Loucy (cell line): ENCODE measurements around the gene TIMP2.

Experiments used
- H2AFZ ChIP-seq: fragments of 200-600 bp; sonication (generic); 2 replicates; pipeline ENCODE4 v1.6.0; 2016; ENCODE audit warnings: antibody characterized with exemption, mild to moderate bottlenecking, low read length, moderate library complexity
- H3F3A ChIP-seq: fragments of 200-600 bp; 2 replicates; pipeline ENCODE4 v1.6.0; 2016; ENCODE audit warnings: antibody characterized with exemption, low read depth, mild to moderate bottlenecking
- H3K27me3 ChIP-seq: fragments of 200-600 bp; sonication (generic); 2 replicates; pipeline ENCODE4 v1.6.1; 2014; ENCODE audit warnings: low read length, mild to moderate bottlenecking; ENCODE audit not compliant: insufficient read depth, poor library complexity, severe bottlenecking
- H3K36me3 ChIP-seq: fragments of 200-600 bp; sonication (generic); 2 replicates; pipeline ENCODE4 v1.6.1; 2016; ENCODE audit warnings: low read length; ENCODE audit not compliant: insufficient read depth
- H3K4me1 ChIP-seq: fragments of 200-600 bp; sonication (generic); 2 replicates; pipeline ENCODE4 v1.5.1; 2014; ENCODE audit warnings: low read length, mild to moderate bottlenecking; ENCODE audit not compliant: insufficient read depth, poor library complexity, severe bottlenecking
- H3K4me2 ChIP-seq: fragments of 200-600 bp; sonication (generic); 2 replicates; pipeline ENCODE4 v1.6.0; 2014; ENCODE audit warnings: antibody characterized with exemption, low read length, low read depth, mild to moderate bottlenecking; ENCODE audit not compliant: poor library complexity, severe bottlenecking
- H3K4me3 ChIP-seq: fragments of 200-600 bp; sonication (generic); 2 replicates; pipeline ENCODE4 v1.5.1; 2014; ENCODE audit warnings: low read length, mild to moderate bottlenecking, mixed read lengths; ENCODE audit not compliant: poor library complexity, severe bottlenecking
- H3K79me2 ChIP-seq: fragments of 200-600 bp; sonication (generic); 2 replicates; pipeline ENCODE4 v1.6.1; 2014; ENCODE audit warnings: low read length; ENCODE audit not compliant: insufficient read depth
- H3K9ac ChIP-seq: fragments of 200-600 bp; sonication (generic); 2 replicates; pipeline ENCODE4 v1.6.0; 2014; ENCODE audit warnings: mild to moderate bottlenecking, low read depth, low read length, moderate library complexity; ENCODE audit not compliant: poor library complexity, severe bottlenecking
- H3K9me2 ChIP-seq: fragments of 200-600 bp; sonication (generic); replicated peaks from 2 replicates; pipeline ENCODE4 v1.6.1; 2016; ENCODE audit warnings: low read depth, low read length, mixed read lengths
- H3K9me3 ChIP-seq: fragments of 200-600 bp; sonication (generic); 2 replicates; pipeline ENCODE4 v1.6.1; 2014; ENCODE audit warnings: mild to moderate bottlenecking, antibody characterized with exemption, low read length, low read depth; ENCODE audit not compliant: insufficient read depth
- H4K20me1 ChIP-seq: fragments of 200-600 bp; sonication (generic); 2 replicates; pipeline ENCODE4 v1.6.0; 2014; ENCODE audit warnings: antibody characterized with exemption, low read length, mild to moderate bottlenecking; ENCODE audit not compliant: insufficient read depth, poor library complexity, severe bottlenecking
- EZH2phosphoT487 ChIP-seq: fragments of 200-600 bp; IDR thresholded peaks from 2 replicates; pipeline ENCODE4 v1.6.1; 2018; ENCODE audit warnings: antibody characterized with exemption, mild to moderate bottlenecking, moderate library complexity, borderline replicate concordance
- TF ChIP-seq, protein P1 (sequence below): fragments of 200-600 bp; sonication (generic); conservative IDR thresholded peaks from 2 replicates; pipeline ENCODE4 v1.5.1; 2014; ENCODE audit warnings: mild to moderate bottlenecking, antibody characterized with exemption, low read length

Gene TIMP2

DNA sequence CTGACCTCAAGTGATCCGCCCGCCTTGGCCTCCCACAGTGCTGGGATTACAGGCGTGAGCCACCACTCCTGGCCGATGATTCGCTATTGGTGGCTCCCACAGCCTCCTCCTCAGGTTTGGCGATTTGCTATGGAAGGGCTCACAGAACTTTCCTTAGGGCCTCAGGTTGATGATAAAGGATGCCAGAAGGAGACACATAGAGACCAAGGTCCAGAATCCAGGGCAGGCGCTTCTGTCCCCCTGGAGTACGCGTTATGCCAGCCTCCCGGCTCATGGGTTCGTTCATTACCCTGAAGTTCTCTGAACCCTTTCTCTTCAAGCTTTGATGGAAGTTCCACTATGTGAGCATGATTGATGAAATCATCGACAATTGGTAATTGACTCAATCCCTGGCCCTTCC is 34.6 kb upstream of the TIMP2 start:
- TF ChIP-seq EZH2phosphoT487, result no peak
- TF ChIP-seq, protein P1, sequence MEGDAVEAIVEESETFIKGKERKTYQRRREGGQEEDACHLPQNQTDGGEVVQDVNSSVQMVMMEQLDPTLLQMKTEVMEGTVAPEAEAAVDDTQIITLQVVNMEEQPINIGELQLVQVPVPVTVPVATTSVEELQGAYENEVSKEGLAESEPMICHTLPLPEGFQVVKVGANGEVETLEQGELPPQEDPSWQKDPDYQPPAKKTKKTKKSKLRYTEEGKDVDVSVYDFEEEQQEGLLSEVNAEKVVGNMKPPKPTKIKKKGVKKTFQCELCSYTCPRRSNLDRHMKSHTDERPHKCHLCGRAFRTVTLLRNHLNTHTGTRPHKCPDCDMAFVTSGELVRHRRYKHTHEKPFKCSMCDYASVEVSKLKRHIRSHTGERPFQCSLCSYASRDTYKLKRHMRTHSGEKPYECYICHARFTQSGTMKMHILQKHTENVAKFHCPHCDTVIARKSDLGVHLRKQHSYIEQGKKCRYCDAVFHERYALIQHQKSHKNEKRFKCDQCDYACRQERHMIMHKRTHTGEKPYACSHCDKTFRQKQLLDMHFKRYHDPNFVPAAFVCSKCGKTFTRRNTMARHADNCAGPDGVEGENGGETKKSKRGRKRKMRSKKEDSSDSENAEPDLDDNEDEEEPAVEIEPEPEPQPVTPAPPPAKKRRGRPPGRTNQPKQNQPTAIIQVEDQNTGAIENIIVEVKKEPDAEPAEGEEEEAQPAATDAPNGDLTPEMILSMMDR, result no peak
- H2AFZ ChIP-seq, result no peak overlapping the region
- H3K27me3 ChIP-seq, result no peaks in the 10 kb centered on the region
- H3K4me1 ChIP-seq, result no peaks in the 10 kb centered on the region
- H4K20me1 ChIP-seq, result no peaks in the 10 kb centered on the region
- H3F3A ChIP-seq, result no peaks in the 10 kb centered on the region
- no peaks in the 10 kb centered on the region for H3K79me2 ChIP-seq
- no peak overlapping the region for H3K4me3 ChIP-seq
- H3K9me3 ChIP-seq, result no peaks in the 10 kb centered on the region
- no peak overlapping the region for H3K9ac ChIP-seq
- H3K36me3 ChIP-seq, result no peaks in the 10 kb centered on the region
- H3K9me2 ChIP-seq, result no peaks in the 10 kb centered on the region
- H3K4me2 ChIP-seq, result no peak overlapping the region

GRCh38 chr17:78958641-78959127 is 33.5 kb upstream of the TIMP2 start:
- Histone ChIP-seq H3K9me2 (no peaks in the 10 kb centered on the region), H3K4me2 (no peak overlapping the region), H3K4me3 (no peak overlapping the region), H3K9me3 (no peaks in the 10 kb centered on the region), H3K36me3 (no peaks in the 10 kb centered on the region), H3K9ac (no peak overlapping the region), H3F3A (no peaks in the 10 kb centered on the region), H3K79me2 (no peaks in the 10 kb centered on the region), H2AFZ (no peak overlapping the region), H3K27me3 (no peaks in the 10 kb centered on the region), H4K20me1 (no peaks in the 10 kb centered on the region), H3K4me1 (no peaks in the 10 kb centered on the region)
- TF ChIP-seq EZH2phosphoT487, result no peak
- TF ChIP-seq, protein P1, result no peak

- no peak overlapping the region for H3K4me3 ChIP-seq
- no peaks in the 10 kb centered on the region for H3K36me3 ChIP-seq
- H3K4me1 ChIP-seq, result no peaks in the 10 kb centered on the region
- TF ChIP-seq, protein P1, result no peak
- TF ChIP-seq EZH2phosphoT487, result no peak
- H3K79me2 ChIP-seq, result no peaks in the 10 kb centered on the region
- no peaks in the 10 kb centered on the region for H3F3A ChIP-seq
- no peaks in the 10 kb centered on the region for H3K9me3 ChIP-seq
- H3K9me2 ChIP-seq, result no peaks in the 10 kb centered on the region
- no peak overlapping the region for H3K9ac ChIP-seq
- no peak overlapping the region for H2AFZ ChIP-seq
- H4K20me1 ChIP-seq, result no peaks in the 10 kb centered on the region
- H3K4me2 ChIP-seq, result no peak overlapping the region
- no peaks in the 10 kb centered on the region for H3K27me3 ChIP-seq
Measured at GRCh38 chr17:78957128-78957527, 31.9 kb upstream of the TIMP2 start.
